H1 (cell line): ENCODE measurements around the gene CDRT15L2. TPM values are rescaled to one million over a fixed set of nuclear protein-coding genes. Genes with fewer than 3 reads are reported as not detected.
"Not testable (repeated sequence)": the region's sequence is repeated elsewhere in the genome, so short reads cannot be mapped to it uniquely, and the experiment has no call there.

Source experiments
- CTCF ChIA-PET: fragments of 300-600 bp; sonication (Branson Sonifier 250); formaldehyde crosslinking; loops from one replicate; lab custom pipeline; 2021; ENCODE audit not compliant: partially characterized antibody; lab: Charles Lee
- POLR2A ChIA-PET: fragments of 300-600 bp; sonication (Branson Sonifier 250); formaldehyde crosslinking; loops from one replicate; lab custom pipeline; 2021; ENCODE audit warnings: inconsistent platforms; ENCODE audit not compliant: partially characterized antibody; lab: Charles Lee
- DNase-seq, 2 experiments: peaks; one replicate each; pipeline versions ENCODE4 v3.0.0 to v3.0.0-alpha.2; 2010 to 2022; ENCODE audit warnings: low spot score in 2 of 2, low read depth in 1 of 2, mixed read lengths in 1 of 2
- FAIRE-seq: peaks from 2 replicates; lab custom pipeline; 2011; peaks lifted over from hg19 to GRCh38; lab: Jason Lieb, UNC
- H2AFZ ChIP-seq: 2 replicates; pipeline ENCODE4 v1.8.1; 2012; ENCODE audit warnings: low read length, inconsistent platforms
- H2AK5ac ChIP-seq: 2 replicates; pipeline ENCODE4 v1.6.1; 2013; ENCODE audit warnings: low read depth, low read length
- H2BK120ac ChIP-seq: replicated peaks from 2 replicates; pipeline ENCODE3; 2013; ENCODE audit warnings: low read depth, low read length, inconsistent platforms
- H2BK12ac ChIP-seq: 2 replicates; pipeline ENCODE4 v1.6.1; 2013; ENCODE audit warnings: low read depth, low read length
- H2BK15ac ChIP-seq: 2 replicates; pipeline ENCODE4 v1.6.1; 2013; ENCODE audit warnings: low read length
- H2BK20ac ChIP-seq: 2 replicates; pipeline ENCODE4 v1.6.1; 2013; ENCODE audit warnings: low read length
- H2BK5ac ChIP-seq: 2 replicates; pipeline ENCODE4 v1.6.1; 2013; ENCODE audit warnings: low read depth, low read length
- H3K14ac ChIP-seq: 2 replicates; pipeline ENCODE4 v1.6.1; 2013; ENCODE audit warnings: inconsistent platforms; ENCODE audit not compliant: insufficient read length
- H3K18ac ChIP-seq: 2 replicates; pipeline ENCODE4 v1.6.1; 2013; ENCODE audit warnings: low read length; ENCODE audit errors: extremely low read depth
- H3K23ac ChIP-seq: 2 replicates; pipeline ENCODE4 v1.6.1; 2013; ENCODE audit warnings: inconsistent platforms; ENCODE audit not compliant: insufficient read length
- H3K23me2 ChIP-seq: 2 replicates; pipeline ENCODE4 v1.6.1; 2013; ENCODE audit warnings: low read depth, low read length
- H3K27ac ChIP-seq: 2 replicates; pipeline ENCODE4 v1.6.1; 2011; ENCODE audit warnings: low read depth, low read length, inconsistent platforms
- H3K27me3 ChIP-seq, 4 experiments: replicated peaks in 1 of 4; 1 replicate in 1 of 4; 2 replicates in 3 of 4; pipeline versions ENCODE4 v1.6.1 to v1.8.1; 2011 to 2013; ENCODE audit warnings: low read length in 3 of 4, mild to moderate bottlenecking in 3 of 4, inconsistent platforms in 2 of 4, mixed read lengths in 2 of 4, moderate library complexity in 1 of 4; ENCODE audit not compliant: control insufficient read depth in 3 of 4, insufficient read depth in 3 of 4; ENCODE audit errors: extremely low read depth in 1 of 4
- H3K36me3 ChIP-seq, 4 experiments: 2 replicates each; pipeline versions ENCODE4 v1.6.1 to v1.8.1; 2011 to 2013; ENCODE audit warnings: mild to moderate bottlenecking in 4 of 4, low read length in 3 of 4, moderate library complexity in 2 of 4, control low read depth in 1 of 4, inconsistent platforms in 1 of 4; ENCODE audit not compliant: insufficient read depth in 4 of 4, control insufficient read depth in 2 of 4
- H3K4ac ChIP-seq: replicated peaks from 2 replicates; pipeline ENCODE3; 2013; ENCODE audit warnings: low read length, low read depth, mixed read lengths, inconsistent platforms; ENCODE audit not compliant: insufficient read length
- H3K4me1 ChIP-seq, 4 experiments: replicated peaks in 1 of 4; 1 replicate in 1 of 4; 2 replicates in 3 of 4; pipeline versions ENCODE4 v1.6.1 to v1.8.1; 2011 to 2013; ENCODE audit warnings: low read length in 3 of 4, inconsistent platforms in 2 of 4, mixed read lengths in 1 of 4; ENCODE audit not compliant: insufficient read depth in 4 of 4, control insufficient read depth in 3 of 4
- H3K4me2 ChIP-seq, 2 experiments: 2 replicates each; pipeline versions ENCODE4 v1.6.1 to v1.8.1; 2011 to 2013; ENCODE audit warnings: low read depth in 2 of 2, low read length in 2 of 2, control low read depth in 1 of 2, inconsistent platforms in 1 of 2, mild to moderate bottlenecking in 1 of 2; ENCODE audit not compliant: insufficient read depth in 1 of 2
- H3K4me3 ChIP-seq, 4 experiments: fragments of 200-600, 300-600 bp in 1 of 4; sonication (generic), shearing (Covaris generic), sonication (Bioruptor Twin) in 1 of 4; 2 replicates each; pipeline versions ENCODE4 v1.5.1 to v1.8.1; 2011 to 2016; ENCODE audit warnings: low read length in 4 of 4, low read depth in 3 of 4, control low read depth in 2 of 4, inconsistent platforms in 2 of 4, mild to moderate bottlenecking in 2 of 4, mixed read lengths in 1 of 4, moderate library complexity in 1 of 4; ENCODE audit not compliant: insufficient read depth in 2 of 4; ENCODE audit errors: extremely low read depth in 1 of 4
- H3K56ac ChIP-seq: replicated peaks from 2 replicates; pipeline ENCODE3; 2013; ENCODE audit warnings: low read depth, mild to moderate bottlenecking, mixed read lengths, low read length, inconsistent platforms; ENCODE audit not compliant: insufficient read length
- H3K79me1 ChIP-seq: 2 replicates; pipeline ENCODE4 v1.6.1; 2013; ENCODE audit warnings: low read depth, low read length, control low read depth
- H3K79me2 ChIP-seq, 2 experiments: 2 replicates each; pipeline versions ENCODE4 v1.6.1 to v1.8.1; 2012 to 2013; ENCODE audit warnings: low read length in 2 of 2, mild to moderate bottlenecking in 2 of 2, inconsistent platforms in 1 of 2; ENCODE audit not compliant: insufficient read depth in 2 of 2, control insufficient read depth in 1 of 2
- H3K9ac ChIP-seq, 4 experiments: replicated peaks in 1 of 4; 1 replicate in 1 of 4; 2 replicates in 3 of 4; pipeline versions ENCODE4 v1.6.1 to v1.8.1; 2011 to 2013; ENCODE audit warnings: low read depth in 3 of 4, low read length in 3 of 4, control low read depth in 2 of 4, mild to moderate bottlenecking in 2 of 4, moderate library complexity in 2 of 4, inconsistent platforms in 1 of 4; ENCODE audit errors: extremely low read depth in 1 of 4
- H3K9me3 ChIP-seq, 2 experiments: 2 replicates each; pipeline versions ENCODE4 v1.6.1 to v1.8.1; 2012 to 2013; ENCODE audit warnings: mild to moderate bottlenecking in 2 of 2, moderate library complexity in 2 of 2, control low read depth in 1 of 2, inconsistent platforms in 1 of 2, low read depth in 1 of 2, low read length in 1 of 2, mixed read lengths in 1 of 2; ENCODE audit not compliant: insufficient read depth in 2 of 2
- H4K20me1 ChIP-seq, 2 experiments: replicated peaks in 1 of 2; 2 replicates each; pipeline versions ENCODE3 to v1.8.1; 2011 to 2013; ENCODE audit warnings: inconsistent platforms in 2 of 2, low read length in 2 of 2, mild to moderate bottlenecking in 1 of 2; ENCODE audit not compliant: insufficient read depth in 2 of 2, control insufficient read depth in 1 of 2
- H4K5ac ChIP-seq: 2 replicates; pipeline ENCODE4 v1.6.1; 2013; ENCODE audit warnings: low read length, low read depth, mixed read lengths, inconsistent platforms; ENCODE audit not compliant: insufficient read length
- H4K8ac ChIP-seq: 2 replicates; pipeline ENCODE4 v1.8.0; 2013; ENCODE audit warnings: mild to moderate bottlenecking, moderate library complexity, low read length, inconsistent platforms; ENCODE audit not compliant: insufficient read depth; ENCODE audit errors: extremely low read depth
- H4K91ac ChIP-seq: replicated peaks from 2 replicates; pipeline ENCODE3; 2013; ENCODE audit warnings: low read length, mixed read lengths, inconsistent platforms; ENCODE audit not compliant: insufficient read length
- WGBS, 2 experiments: shearing (Covaris generic) in 1 of 2; methylation state at CpG; one replicate each; pipeline versions ENCODE4 v1.1.6 to v1.1.7; 2013 to 2015; ENCODE audit warnings: low lambda C conversion rate in 2 of 2, mixed read lengths in 2 of 2, inconsistent platforms in 1 of 2, low coverage in 1 of 2, missing lambda C conversion rate in 1 of 2; ENCODE audit not compliant: insufficient replicate concordance in 2 of 2, insufficient coverage in 1 of 2, insufficient read length in 1 of 2; ENCODE audit errors: extremely low coverage in 1 of 2, missing lambda C conversion rate in 1 of 2; 5-methylcytosine and 5-hydroxymethylcytosine counted together
- polyA plus RNA-seq, 7 experiments: library from polyadenylated mRNA; depleted of rRNA in 3 of 7; stranded (reverse) in 5 of 7; unstranded in 2 of 7; fragments of >200 nt in 5 of 7; fragments of 200-250 nt in 2 of 7; gene quantifications; 1 replicate in 5 of 7; 2 replicates in 1 of 7; 4 replicates in 1 of 7; pipeline versions ENCODE4 v1.2.1 to v1.2.3, GENCODE V29; 2011 to 2013; ENCODE audit warnings: missing spikeins in 2 of 7, mixed read lengths in 2 of 7
- total RNA-seq: library from RNA; stranded (reverse); fragmentation: NEBNext Ultra II Directional; extraction: Animal tissue kit (Norgen Biotek cat#: 25700); gene quantifications from 2 replicates; pipeline ENCODE4 v1.2.1, GENCODE V29; 2021

The CDRT15L2 gene
- total and polyA plus RNA-seq, 2 of the 8 experiments (the other 6 are each of a cell fraction or from before 2014, with no cell fraction given): not detected

- FAIRE-seq, H3K4me2 ChIP-seq, H3K36me3 ChIP-seq, H2BK12ac ChIP-seq, H4K20me1 ChIP-seq, H2BK5ac ChIP-seq, H2BK20ac ChIP-seq, H3K27me3 ChIP-seq, H3K27ac ChIP-seq, H3K4me3 ChIP-seq, H3K4me1 ChIP-seq, H4K5ac ChIP-seq, H3K23ac ChIP-seq, DNase-seq, H3K79me1 ChIP-seq, H3K23me2 ChIP-seq, H2BK120ac ChIP-seq, H2AFZ ChIP-seq, H3K56ac ChIP-seq, H3K9me3 ChIP-seq, H4K91ac ChIP-seq, POLR2A ChIA-PET, H3K4ac ChIP-seq, CTCF ChIA-PET, H3K79me2 ChIP-seq, H3K14ac ChIP-seq, H2AK5ac ChIP-seq, H3K18ac ChIP-seq, H3K9ac ChIP-seq, H2BK15ac ChIP-seq, H4K8ac ChIP-seq: not testable (repeated sequence)
- WGBS, 2 experiments: 91% methylated on average over 9 of the region's 9 CpGs; no CpG with 5 or more reads in 1 of the 2 experiments
Measured at GRCh38 chr17:20559018-20559417, 20.5 kb upstream of the CDRT15L2 start.
